Measurements from ENCODE around the gene TMEM38A.

DNA sequence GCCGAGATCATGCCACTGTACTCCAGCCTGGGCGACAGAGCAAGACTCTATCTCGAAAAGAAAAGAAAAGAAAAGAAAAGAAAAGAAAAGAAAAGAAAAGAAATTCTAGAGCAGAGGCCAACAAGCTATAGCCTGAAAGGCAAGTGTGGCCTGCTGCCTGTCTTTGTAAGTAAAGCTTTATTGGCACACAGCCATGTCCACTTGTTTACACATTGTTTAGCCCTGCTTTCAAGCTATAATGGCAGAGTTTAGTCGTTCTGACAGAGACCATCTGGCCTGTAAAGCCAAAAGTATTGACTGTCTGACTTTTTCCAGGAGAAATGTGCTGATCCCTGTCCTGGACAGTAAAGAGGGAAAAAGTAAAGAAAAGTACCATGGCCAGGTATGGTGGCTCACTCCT is 77.0 kb downstream of the TMEM38A start:
- TF ChIP-seq, protein P1, sequence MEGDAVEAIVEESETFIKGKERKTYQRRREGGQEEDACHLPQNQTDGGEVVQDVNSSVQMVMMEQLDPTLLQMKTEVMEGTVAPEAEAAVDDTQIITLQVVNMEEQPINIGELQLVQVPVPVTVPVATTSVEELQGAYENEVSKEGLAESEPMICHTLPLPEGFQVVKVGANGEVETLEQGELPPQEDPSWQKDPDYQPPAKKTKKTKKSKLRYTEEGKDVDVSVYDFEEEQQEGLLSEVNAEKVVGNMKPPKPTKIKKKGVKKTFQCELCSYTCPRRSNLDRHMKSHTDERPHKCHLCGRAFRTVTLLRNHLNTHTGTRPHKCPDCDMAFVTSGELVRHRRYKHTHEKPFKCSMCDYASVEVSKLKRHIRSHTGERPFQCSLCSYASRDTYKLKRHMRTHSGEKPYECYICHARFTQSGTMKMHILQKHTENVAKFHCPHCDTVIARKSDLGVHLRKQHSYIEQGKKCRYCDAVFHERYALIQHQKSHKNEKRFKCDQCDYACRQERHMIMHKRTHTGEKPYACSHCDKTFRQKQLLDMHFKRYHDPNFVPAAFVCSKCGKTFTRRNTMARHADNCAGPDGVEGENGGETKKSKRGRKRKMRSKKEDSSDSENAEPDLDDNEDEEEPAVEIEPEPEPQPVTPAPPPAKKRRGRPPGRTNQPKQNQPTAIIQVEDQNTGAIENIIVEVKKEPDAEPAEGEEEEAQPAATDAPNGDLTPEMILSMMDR (IDR thresholded peaks at IDR 0.05; ENCODE audit: poor library complexity, severe bottlenecking): no peak
- TF ChIP-seq POLR2AphosphoS5 (IDR thresholded peaks at IDR 0.05) (no peak), EP300 (conservative IDR thresholded peaks at IDR 0.05; ENCODE audit: poor library complexity, severe bottlenecking) (no peak), EZH2 (IDR thresholded peaks at IDR 0.05; ENCODE audit: borderline replicate concordance, insufficient read depth, low read length, poor library complexity, severe bottlenecking) (no peak), REST (IDR thresholded peaks at IDR 0.05; ENCODE audit: borderline replicate concordance) (no peak), RAD21 (conservative IDR thresholded peaks at IDR 0.05) (no peak), TAF1 (IDR thresholded peaks at IDR 0.05; ENCODE audit: low read depth) (no peak), SMC3 (conservative IDR thresholded peaks at IDR 0.05; ENCODE audit: poor library complexity) (no peak)

Measured in neural cell (in vitro differentiated cells).